Aorta (tissue), 5 donors: ENCODE measurements around the gene KATNIP. TPM values are rescaled to one million over a fixed set of nuclear protein-coding genes. Genes with fewer than 3 reads are reported as not detected.

Experiments used
- ATAC-seq: fragments of 200-7000 bp; cut with Tn5 transposase; one replicate; pipeline ENCODE4 v1.9.1; 2022; ENCODE audit warnings: moderate library complexity; ENCODE audit not compliant: low FRiP score
- DNase-seq, 2 donors: peaks; one replicate each; pipeline ENCODE4 v3.0.0-alpha.2; 2020
- H3K27ac ChIP-seq, 2 donors: one replicate each; pipeline ENCODE4 v1.5.1; 2013; ENCODE audit warnings: low read length in 2 of 2, mild to moderate bottlenecking in 2 of 2, moderate library complexity in 2 of 2, control low read depth in 1 of 2, inconsistent platforms in 1 of 2, low read depth in 1 of 2
- H3K27me3 ChIP-seq, 2 donors: one replicate each; pipeline ENCODE4 v1.6.1; 2013; ENCODE audit warnings: control low read depth in 1 of 2, low read length in 1 of 2, mild to moderate bottlenecking in 1 of 2, moderate library complexity in 1 of 2; ENCODE audit not compliant: insufficient read depth in 2 of 2, control insufficient read depth in 1 of 2
- H3K36me3 ChIP-seq, 2 donors: one replicate each; pipeline ENCODE4 v1.6.1; 2013; ENCODE audit warnings: control low read depth in 1 of 2, low read length in 1 of 2, mild to moderate bottlenecking in 1 of 2; ENCODE audit not compliant: insufficient read depth in 2 of 2, control insufficient read depth in 1 of 2
- H3K4me1 ChIP-seq, 2 donors: one replicate each; pipeline ENCODE4 v1.6.1; 2013; ENCODE audit warnings: low read length in 2 of 2, control low read depth in 1 of 2, mild to moderate bottlenecking in 1 of 2, moderate library complexity in 1 of 2; ENCODE audit not compliant: insufficient read depth in 2 of 2, control insufficient read depth in 1 of 2
- H3K4me3 ChIP-seq, 2 donors: one replicate each; pipeline ENCODE4 v1.5.1; 2013; ENCODE audit warnings: low read length in 2 of 2, control low read depth in 1 of 2, mild to moderate bottlenecking in 1 of 2
- H3K9me3 ChIP-seq: one replicate; pipeline ENCODE4 v1.6.1; 2013; ENCODE audit warnings: mild to moderate bottlenecking, low read length; ENCODE audit not compliant: control insufficient read depth
- WGBS, 2 donors: extraction: QIAGEN DNeasy Blood & Tissue Kit; methylation state at CpG; one replicate each; pipeline ENCODE4 v1.1.7; 2013; 5-methylcytosine and 5-hydroxymethylcytosine counted together
- intact Hi-C, 2 donors: fragments of 100-400 bp; cut with DNase I; formaldehyde crosslinking; loops; one replicate each; pipeline versions ENCODE4 v1.14.2 to v1.15.0; 2022
- polyA plus RNA-seq, 2 donors: library from polyadenylated mRNA; stranded (reverse); fragments of 200-250 nt; gene quantifications; one replicate each; pipeline ENCODE4 v1.2.3, GENCODE V29; 2013
- total RNA-seq, 2 donors: library from RNA; stranded (reverse); fragmentation: NEBNext Ultra II Directional; extraction: Animal tissue kit (Norgen Biotek cat#: 25700); gene quantifications; one replicate each; pipeline ENCODE4 v1.2.1, GENCODE V29; 2021
- donor health status: healthy with polysubstance abuse.
- donor health status: Bipolar disorder and iron deficiency.
- donor health status: DM: no; HTN: no; CAD: no.
- donor health status: DM: no; HTN: no; CAD: no.
- donor health status: DM: yes; HTN: yes; CAD: no.

KATNIP gene
- total and polyA plus RNA-seq, 4 donors, result 0.88 to 29.4 (median 14.2) TPM

DNA sequence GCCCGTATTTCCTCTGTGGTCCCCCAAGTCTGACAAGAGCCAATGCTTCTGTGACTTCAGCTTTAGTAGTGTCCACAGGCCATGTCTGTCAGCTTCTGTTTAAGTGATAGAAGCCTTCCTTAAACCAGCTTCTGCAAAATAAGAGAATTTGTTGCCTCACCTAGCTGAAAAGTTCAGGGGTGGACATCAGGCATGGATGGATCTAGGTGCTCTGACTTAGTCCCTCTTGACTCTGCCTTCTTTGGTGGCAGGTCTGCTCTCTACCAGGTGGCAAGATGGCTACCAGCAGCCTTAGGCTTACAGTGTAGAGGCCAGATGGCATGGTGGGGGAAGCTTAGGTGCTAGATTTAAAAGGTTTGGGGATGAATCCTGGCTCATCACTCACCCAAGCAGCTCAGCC lies 33.7 kb downstream of the KATNIP start:
- Histone ChIP-seq H3K4me3 (no peak overlapping the region), H3K9me3 (no peaks in the 10 kb centered on the region), H3K36me3 (no peaks in the 10 kb centered on the region), H3K27me3 (no peaks in the 10 kb centered on the region), H3K27ac (no peak overlapping the region), H3K4me1 (peaks cover 0 to 2% of the 10 kb centered on the region in 2 donors)
- ATAC-seq (no peak), DNase-seq (no peak)
- intact Hi-C loops, result no loop called here
- 99 to 100% methylated on average over 1 of the region's 1 CpG for WGBS, 2 donors

- Histone ChIP-seq H3K27me3 (no peaks in the 10 kb centered on the region), H3K36me3 (no peaks in the 10 kb centered on the region), H3K4me1 (no peaks in the 10 kb centered on the region), H3K27ac (no peak overlapping the region), H3K9me3 (no peaks in the 10 kb centered on the region), H3K4me3 (no peak overlapping the region)
- ATAC-seq, result no peak
- 96 to 98% methylated on average over 5 of the region's 5 CpGs for WGBS, 2 donors
- no peak for DNase-seq
- intact Hi-C loops, result no loop called here
Observed at GRCh38 chr16:27585200-27585599, 35.3 kb downstream of the KATNIP start.

DNA sequence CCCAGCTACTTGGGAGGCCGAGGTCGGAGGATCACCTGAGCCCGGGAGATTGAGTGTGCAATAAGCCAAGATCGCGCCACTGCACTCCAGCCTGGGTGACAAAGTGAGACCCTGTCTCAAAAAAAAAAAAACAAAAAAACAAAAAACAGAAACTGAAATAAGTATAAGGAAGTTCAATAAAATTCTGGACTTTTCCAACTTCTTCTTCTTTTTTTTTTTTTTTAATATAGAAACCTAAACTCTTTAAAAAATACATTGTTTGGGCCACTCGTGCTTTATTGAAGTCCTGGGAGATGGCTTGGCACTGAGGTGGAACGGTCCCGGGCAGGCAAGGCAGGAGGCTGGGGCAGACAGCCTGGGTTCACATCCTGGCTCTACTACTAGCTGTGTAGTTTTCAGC lies 36.8 kb downstream of the KATNIP start:
- intact Hi-C loops, result no loop called here
- DNase-seq (no peak), ATAC-seq (no peak)

GRCh38 chr16:27588057-27588456 lies 38.1 kb downstream of the KATNIP start:
- Histone ChIP-seq H3K27ac (no peak overlapping the region), H3K9me3 (no peaks in the 10 kb centered on the region), H3K4me1 (no peaks in the 10 kb centered on the region), H3K27me3 (no peaks in the 10 kb centered on the region), H3K4me3 (no peak overlapping the region), H3K36me3 (no peaks in the 10 kb centered on the region)
- intact Hi-C loops, result no loop called here
- DNase-seq (no peak), ATAC-seq (no peak)
- 94 to 97% methylated on average over 3 of the region's 3 CpGs for WGBS, 2 donors

More for the DNA sequence above, 36.8 kb downstream of the KATNIP start:
- Histone ChIP-seq H3K36me3 (no peaks in the 10 kb centered on the region), H3K27ac (no peak overlapping the region), H3K27me3 (no peaks in the 10 kb centered on the region), H3K4me3 (no peak overlapping the region), H3K4me1 (no peaks in the 10 kb centered on the region), H3K9me3 (no peaks in the 10 kb centered on the region)
- 80 to 88% methylated on average over 8 of the region's 8 CpGs for WGBS, 2 donors

GRCh38 chr16:27591837-27592236 lies 41.9 kb downstream of the KATNIP start:
- DNase-seq (no peak), ATAC-seq (no peak)
- 97 to 98% methylated on average over 4 of the region's 4 CpGs for WGBS, 2 donors
- intact Hi-C loops, result no loop called here
- no peaks in the 10 kb centered on the region for H3K4me1 ChIP-seq
- no peaks in the 10 kb centered on the region for H3K9me3 ChIP-seq
- H3K4me3 ChIP-seq, result no peak overlapping the region
- H3K27ac ChIP-seq, result no peak overlapping the region
- no peaks in the 10 kb centered on the region for H3K27me3 ChIP-seq
- no peaks in the 10 kb centered on the region for H3K36me3 ChIP-seq

GRCh38 chr16:27595475-27595874 lies 45.5 kb downstream of the KATNIP start:
- Histone ChIP-seq H3K9me3 (no peaks in the 10 kb centered on the region), H3K36me3 (peaks cover 0 to 6% of the 10 kb centered on the region in 2 donors), H3K4me3 (no peak overlapping the region), H3K27ac (no peak overlapping the region), H3K27me3 (no peaks in the 10 kb centered on the region), H3K4me1 (no peaks in the 10 kb centered on the region)
- ATAC-seq (no peak), DNase-seq (no peak)
- intact Hi-C loops, result no loop called here
- 47 to 55% methylated on average over 4 of the region's 4 CpGs for WGBS, 2 donors

- Histone ChIP-seq H3K4me3 (no peak overlapping the region), H3K27ac (no peak overlapping the region), H3K36me3 (peaks cover 0 to 6% of the 10 kb centered on the region in 2 donors), H3K27me3 (no peaks in the 10 kb centered on the region), H3K9me3 (no peaks in the 10 kb centered on the region), H3K4me1 (no peaks in the 10 kb centered on the region)
- ATAC-seq, result no peak
- 82 to 89% methylated on average over 6 of the region's 6 CpGs for WGBS, 2 donors
- intact Hi-C loops, result no loop called here
- no peak for DNase-seq
Observed at GRCh38 chr16:27595993-27596392, 46.0 kb downstream of the KATNIP start.

DNA sequence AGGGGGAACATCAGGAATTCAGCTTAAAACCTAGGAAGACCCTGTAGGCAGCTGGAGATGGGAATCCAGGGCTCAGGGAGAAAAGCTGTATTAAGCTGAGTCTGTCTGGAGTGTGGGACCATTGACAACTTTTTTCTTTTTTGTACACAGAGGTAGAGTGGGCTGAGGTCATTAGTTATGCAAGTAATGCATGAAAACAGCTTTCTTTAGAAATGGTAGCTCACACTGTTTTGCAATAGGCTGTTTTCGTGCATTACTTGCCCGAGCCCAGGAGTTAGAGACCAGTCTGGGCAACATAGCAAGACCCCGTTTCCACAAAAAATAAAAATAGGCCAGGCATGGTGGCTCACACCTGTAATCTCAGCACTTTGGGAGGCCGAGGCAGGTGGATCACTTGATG lies 46.5 kb downstream of the KATNIP start:
- ATAC-seq (no peak), DNase-seq (no peak)
- H3K27me3 ChIP-seq, result no peaks in the 10 kb centered on the region
- 97 to 98% methylated on average over 4 of the region's 4 CpGs for WGBS, 2 donors
- H3K9me3 ChIP-seq, result no peaks in the 10 kb centered on the region
- H3K4me3 ChIP-seq, result no peak overlapping the region
- H3K27ac ChIP-seq, result no peak overlapping the region
- peaks cover 0 to 6% of the 10 kb centered on the region in 2 donors for H3K36me3 ChIP-seq
- no peaks in the 10 kb centered on the region for H3K4me1 ChIP-seq
- intact Hi-C loops, result no loop called here

GRCh38 chr16:27597361-27597760 lies 47.4 kb downstream of the KATNIP start:
- intact Hi-C loops, result no loop called here
- no peaks in the 10 kb centered on the region for H3K4me1 ChIP-seq
- WGBS, 2 donors, result 97 to 98% methylated on average over 3 of the region's 3 CpGs
- no peak for DNase-seq
- no peaks in the 10 kb centered on the region for H3K9me3 ChIP-seq
- H3K27me3 ChIP-seq, result no peaks in the 10 kb centered on the region
- H3K4me3 ChIP-seq, result no peak overlapping the region
- peaks cover 0 to 6% of the 10 kb centered on the region in 2 donors for H3K36me3 ChIP-seq
- ATAC-seq, result no peak
- H3K27ac ChIP-seq, result no peak overlapping the region
